Vagina (tissue), 2 donors: ENCODE data around the gene LRRC4C.

Source experiments
- CTCF ChIP-seq, 3 experiments: fragments of 450-650 bp in 2 of 3; fragments of 200-600 bp in 1 of 3; sonication (generic) in 1 of 3; IDR thresholded peaks; one replicate each; pipeline ENCODE4 v1.5.1; 2017 to 2019; ENCODE audit warnings: antibody characterized with exemption in 3 of 3, mild to moderate bottlenecking in 2 of 3, moderate library complexity in 2 of 3
- POLR2A ChIP-seq, 2 donors: fragments of 450-650 bp; IDR thresholded peaks; one replicate each; pipeline ENCODE4 v1.6.1; 2017; ENCODE audit warnings: antibody characterized with exemption in 2 of 2, mild to moderate bottlenecking in 2 of 2, moderate library complexity in 2 of 2

- TF ChIP-seq CTCF (IDR thresholded peaks at IDR 0.05): no peak
- no peak for TF ChIP-seq POLR2A (IDR thresholded peaks at IDR 0.05)
These were observed 1354.4 kb downstream of the LRRC4C start for GRCh38 chr11:40104941-40105550.
